ENCODE data around the gene CPA3.

DNA sequence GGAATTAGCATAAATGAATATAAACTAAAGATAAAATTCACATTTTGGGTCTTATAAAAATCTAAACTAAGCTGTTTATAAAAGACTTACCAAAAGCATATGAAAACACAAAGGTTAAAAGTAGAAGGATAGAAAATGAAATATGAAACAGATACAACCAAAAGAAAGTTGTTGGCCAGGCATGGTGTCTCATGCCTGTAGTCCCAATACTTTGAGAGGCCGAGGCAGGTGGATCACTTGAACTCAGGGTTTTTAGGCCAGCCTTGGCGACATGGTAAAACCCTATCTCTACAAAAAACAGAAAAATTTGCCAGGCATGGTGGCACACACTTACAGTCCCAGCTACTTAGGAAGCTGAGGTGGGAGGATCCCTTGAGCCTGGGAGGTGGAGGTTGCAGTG lies 51.0 kb downstream of the CPA3 start:
- TF ChIP-seq CTCF (IDR thresholded peaks at IDR 0.05) (no peak), ETV6 (CRISPR knock-in tag; IDR thresholded peaks at IDR 0.05) (no peak), CREM (CRISPR knock-in tag; IDR thresholded peaks at IDR 0.05) (no peak), FOXJ3 (CRISPR knock-in tag; IDR thresholded peaks at IDR 0.05; ENCODE audit: borderline replicate concordance) (no peak), NR2C2 (CRISPR knock-in tag; IDR thresholded peaks at IDR 0.05) (no peak), RELA (CRISPR knock-in tag; IDR thresholded peaks at IDR 0.05; ENCODE audit: borderline replicate concordance) (no peak), NFYB (CRISPR knock-in tag; conservative IDR thresholded peaks at IDR 0.05; ENCODE audit: low read depth) (no peak), FOXP4 (CRISPR knock-in tag; IDR thresholded peaks at IDR 0.05) (no peak), CREB1 (CRISPR knock-in tag; IDR thresholded peaks at IDR 0.05) (no peak), SMAD3 (CRISPR knock-in tag; IDR thresholded peaks at IDR 0.05; ENCODE audit: borderline replicate concordance) (no peak)
- TF ChIP-seq, protein P1, sequence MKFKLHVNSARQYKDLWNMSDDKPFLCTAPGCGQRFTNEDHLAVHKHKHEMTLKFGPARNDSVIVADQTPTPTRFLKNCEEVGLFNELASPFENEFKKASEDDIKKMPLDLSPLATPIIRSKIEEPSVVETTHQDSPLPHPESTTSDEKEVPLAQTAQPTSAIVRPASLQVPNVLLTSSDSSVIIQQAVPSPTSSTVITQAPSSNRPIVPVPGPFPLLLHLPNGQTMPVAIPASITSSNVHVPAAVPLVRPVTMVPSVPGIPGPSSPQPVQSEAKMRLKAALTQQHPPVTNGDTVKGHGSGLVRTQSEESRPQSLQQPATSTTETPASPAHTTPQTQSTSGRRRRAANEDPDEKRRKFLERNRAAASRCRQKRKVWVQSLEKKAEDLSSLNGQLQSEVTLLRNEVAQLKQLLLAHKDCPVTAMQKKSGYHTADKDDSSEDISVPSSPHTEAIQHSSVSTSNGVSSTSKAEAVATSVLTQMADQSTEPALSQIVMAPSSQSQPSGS (CRISPR knock-in tag; IDR thresholded peaks at IDR 0.05; ENCODE audit: borderline replicate concordance, low read depth) = no peak
- TF ChIP-seq, protein P2, sequence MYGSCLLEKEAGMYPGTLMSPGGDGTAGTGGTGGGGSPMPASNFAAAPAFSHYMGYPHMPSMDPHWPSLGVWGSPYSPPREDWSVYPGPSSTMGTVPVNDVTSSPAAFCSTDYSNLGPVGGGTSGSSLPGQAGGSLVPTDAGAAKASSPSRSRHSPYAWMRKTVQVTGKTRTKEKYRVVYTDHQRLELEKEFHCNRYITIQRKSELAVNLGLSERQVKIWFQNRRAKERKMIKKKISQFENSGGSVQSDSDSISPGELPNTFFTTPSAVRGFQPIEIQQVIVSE (CRISPR knock-in tag; IDR thresholded peaks at IDR 0.05; ENCODE audit: borderline replicate concordance) = no peak
